Stimulated activated CD4-positive, alpha-beta T cell treated with anti-CD3 and anti-CD28 coated beads, Interleukin-4, amount 100 ng/mL, for 24 hours (primary cell): ENCODE data around the gene CCDC17.

ENCODE experiments used
- DNase-seq: peaks from one replicate; pipeline ENCODE4 v3.0.0-alpha.2; 2020

Gene CCDC17

DNA sequence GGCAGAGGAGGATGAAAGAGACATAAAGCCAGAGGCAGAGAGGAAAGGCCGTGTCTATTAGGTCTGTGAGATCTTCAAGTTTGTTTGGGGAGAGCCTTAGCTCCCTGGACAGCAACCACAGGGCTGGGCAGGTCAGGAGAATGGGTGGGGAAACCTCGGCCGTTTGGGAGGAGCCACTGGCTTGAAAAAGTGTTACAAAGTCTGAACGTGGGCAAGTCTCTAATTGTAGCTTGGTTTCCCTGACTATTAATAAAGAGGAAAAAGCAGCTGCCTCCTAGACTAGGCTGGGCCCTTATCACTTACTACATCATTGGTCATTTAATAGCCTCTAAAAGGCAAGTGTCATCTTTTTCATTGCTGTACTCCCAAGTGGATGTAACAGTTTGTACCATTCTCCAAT, at the start of gene CCDC17:
Gene CCDC17 (minus strand): TSS at position 83 of the 400 bp plus-strand sequence. CDS start 145 bp downstream, outside the sequence.
- no peak for DNase-seq

- no peak for DNase-seq
These were observed 46.2 kb upstream of the CCDC17 start for GRCh38 chr1:45669859-45670655.

DNA sequence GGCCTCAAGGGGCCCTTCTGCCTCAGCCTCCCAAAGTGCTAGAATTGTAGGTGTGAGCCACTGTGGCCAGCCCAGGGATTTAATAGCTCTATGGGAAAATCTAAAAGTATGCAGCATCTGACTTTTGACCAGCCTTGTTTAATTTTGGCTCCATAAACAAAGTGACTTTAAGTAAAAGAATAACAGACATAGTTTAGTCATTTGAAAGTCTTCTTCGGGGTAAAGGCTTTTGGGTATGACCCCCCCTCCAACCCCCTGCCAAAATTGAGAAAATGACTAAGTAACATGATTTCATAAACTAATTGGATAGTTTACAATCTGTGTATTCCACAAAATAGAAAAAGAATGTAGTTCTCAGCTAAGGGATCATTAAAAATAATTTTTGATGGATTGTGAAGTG, 45.5 kb upstream of the CCDC17 start:
- no peak for DNase-seq

- DNase-seq: no peak
These were observed 44.7 kb upstream of the CCDC17 start for GRCh38 chr1:45668526-45668925.

DNA sequence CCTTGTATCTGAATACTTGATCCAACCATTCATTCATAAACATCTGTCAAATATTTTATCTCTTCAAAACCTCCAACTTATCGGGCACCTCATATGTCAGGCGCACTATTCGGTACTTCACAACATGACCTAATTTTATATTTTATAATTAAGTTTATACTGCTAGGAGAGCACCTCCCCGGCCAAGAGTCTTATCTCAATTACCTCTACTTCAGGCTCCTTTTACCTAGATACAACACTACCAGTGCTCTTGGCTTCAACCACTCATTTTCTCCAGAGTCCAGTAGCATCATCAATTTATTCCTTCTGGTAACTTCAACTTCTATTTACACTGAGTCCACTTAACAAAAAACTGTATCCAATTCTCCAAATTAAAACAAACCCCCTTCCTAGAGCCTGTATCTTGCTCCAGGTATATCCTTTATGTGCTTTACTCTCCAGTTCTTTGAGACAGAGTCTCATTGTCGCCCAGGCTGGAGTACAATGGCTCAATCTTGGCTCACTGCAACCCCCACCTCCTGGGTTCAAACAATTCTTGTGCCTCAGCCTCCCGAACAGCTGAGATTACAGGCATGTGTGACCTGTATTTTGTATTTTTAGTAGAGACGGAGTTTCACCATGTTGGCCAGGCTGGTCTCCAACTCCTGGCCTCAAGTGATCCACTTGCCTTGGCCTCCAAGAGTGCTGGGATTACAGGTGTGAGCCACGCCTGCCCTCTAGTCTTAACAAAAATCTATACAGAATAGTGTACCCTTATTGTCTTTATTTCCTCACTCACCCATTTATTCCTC, 43.7 kb upstream of the CCDC17 start:
- no peak for DNase-seq

GRCh38 chr1:45666836-45667235, 43.0 kb upstream of the CCDC17 start:
- no peak for DNase-seq

- DNase-seq: no peak
These were observed 36.5 kb upstream of the CCDC17 start for GRCh38 chr1:45660336-45660735.

DNA sequence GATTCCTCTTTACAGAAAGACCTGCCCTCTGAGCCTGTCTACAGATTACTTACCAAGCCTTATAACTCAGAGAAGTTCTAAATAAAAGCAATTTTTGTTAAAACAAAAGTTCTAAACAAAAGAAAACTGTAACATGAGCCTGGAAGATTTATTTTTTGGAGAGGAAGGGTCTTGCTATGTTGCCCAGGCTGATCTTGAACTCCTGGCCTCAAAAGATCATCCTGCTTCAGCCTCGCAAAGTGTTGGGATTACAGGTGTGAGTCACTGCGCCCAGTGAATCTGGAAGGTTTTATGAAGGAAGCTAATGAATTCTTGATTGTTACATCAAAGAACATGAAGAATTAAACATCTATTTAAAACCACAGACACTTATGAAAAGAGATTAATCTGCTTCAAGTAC, 35.4 kb upstream of the CCDC17 start:
- no peak for DNase-seq

GRCh38 chr1:45658171-45658570, 34.3 kb upstream of the CCDC17 start:
- no peak for DNase-seq

DNA sequence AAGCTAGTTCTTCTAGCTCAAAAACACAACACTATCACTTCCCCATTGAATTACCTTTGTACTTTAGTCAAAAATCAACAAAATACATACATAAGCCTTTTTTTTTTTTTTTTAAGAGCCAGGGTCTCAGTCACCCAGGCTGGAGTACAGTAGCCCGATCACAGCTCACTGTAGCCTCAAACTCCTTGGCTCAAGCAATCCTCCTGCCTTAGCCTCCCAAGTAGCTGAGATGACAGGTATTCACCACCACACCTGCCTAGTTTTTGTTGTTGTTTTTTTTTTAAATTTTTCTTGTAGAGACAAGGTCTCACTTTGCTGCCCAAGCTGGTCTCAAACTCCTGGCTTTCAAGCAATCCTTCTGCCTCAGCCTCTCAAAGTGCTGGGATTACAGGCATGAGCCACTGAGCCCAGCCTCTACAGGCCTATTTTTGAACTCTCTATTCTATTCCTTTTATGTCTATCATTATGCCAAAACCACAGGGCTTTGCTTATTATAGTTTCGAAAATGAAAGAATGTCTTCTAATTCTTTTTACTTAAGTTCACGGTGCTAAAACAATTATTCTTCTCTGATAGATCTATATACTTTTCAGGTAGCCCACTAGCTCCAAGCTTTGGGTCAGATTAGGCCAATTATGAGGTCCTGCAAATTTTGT, 32.8 kb upstream of the CCDC17 start:
- DNase-seq: no peak

DNA sequence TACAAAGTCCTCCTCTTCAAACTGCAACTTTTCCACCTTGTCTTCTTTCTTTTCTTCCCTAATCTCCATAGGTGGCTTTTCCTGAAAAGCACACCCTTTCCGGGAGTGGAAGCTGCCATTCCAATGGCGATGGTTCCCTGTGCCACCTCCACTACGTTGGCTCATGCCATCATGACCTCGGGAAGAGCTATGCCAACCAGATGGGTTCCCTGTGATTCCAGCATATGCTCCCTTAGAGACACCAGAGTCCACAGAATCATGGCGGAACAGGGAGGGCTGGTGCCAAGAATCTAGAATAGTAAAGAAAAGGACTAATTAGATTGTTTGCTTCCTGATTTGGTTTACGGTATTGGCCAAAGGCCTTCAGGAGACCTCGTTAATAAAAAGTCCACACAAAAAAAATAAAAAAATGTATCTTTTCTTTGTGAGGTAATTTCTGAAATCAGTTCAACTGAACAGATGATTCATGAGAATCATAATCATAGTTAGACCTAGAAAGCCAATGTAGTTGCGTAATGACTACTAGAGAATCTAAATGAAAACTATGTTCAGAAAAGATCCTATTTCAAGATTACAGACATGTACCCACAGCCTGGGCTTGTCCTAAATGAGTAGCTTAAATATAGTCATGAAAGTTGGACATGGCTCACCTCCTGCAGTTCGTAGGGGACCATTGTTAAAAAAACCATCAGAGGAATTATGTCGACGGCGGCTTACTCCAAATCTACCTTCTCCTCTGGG, 30.9 kb upstream of the CCDC17 start:
- no peak for DNase-seq

- no peak for DNase-seq
These were observed 23.6 kb upstream of the CCDC17 start for GRCh38 chr1:45647248-45648021.

DNA sequence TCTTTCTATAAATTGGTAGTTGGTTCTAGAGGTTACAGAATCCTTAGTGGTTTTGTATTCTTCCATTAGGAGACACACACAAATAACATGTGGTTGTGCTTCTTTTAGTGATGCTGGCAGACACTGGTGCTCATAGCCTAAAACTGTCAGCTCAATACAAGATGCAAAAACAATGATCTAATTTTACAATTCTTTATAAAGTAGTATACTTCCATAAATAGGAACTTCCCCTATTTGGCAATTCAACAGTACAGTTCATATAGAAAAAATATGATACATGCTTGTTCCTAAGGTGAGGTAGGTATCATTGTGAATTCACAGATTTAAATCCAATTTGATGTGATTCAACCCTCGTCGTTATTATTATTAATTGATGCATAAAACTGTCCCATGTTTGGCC, 20.8 kb upstream of the CCDC17 start:
- DNase-seq: no peak

- DNase-seq: no peak
These were observed 20.1 kb upstream of the CCDC17 start for GRCh38 chr1:45643978-45644377.

DNA sequence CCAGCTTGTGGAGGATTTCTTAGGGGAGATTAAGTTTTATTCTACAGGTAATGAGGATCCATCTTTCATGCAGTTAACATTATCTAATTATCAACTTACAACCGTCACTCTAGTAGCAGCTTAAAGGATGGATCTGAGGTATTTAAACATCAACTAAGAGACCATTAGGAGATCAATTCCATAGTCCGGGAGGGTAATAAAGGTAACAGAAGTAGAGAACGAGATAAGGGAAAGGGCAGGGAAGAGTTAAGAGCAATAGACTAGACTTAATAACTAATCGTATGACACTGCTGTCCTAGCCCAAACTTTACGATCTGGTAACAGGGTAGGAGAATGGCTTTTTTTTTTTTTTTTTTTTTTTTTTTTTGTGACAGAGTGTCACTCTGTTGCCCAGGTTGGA, 19.5 kb upstream of the CCDC17 start:
- DNase-seq: no peak

- DNase-seq: no peak
These were observed 16.4 kb upstream of the CCDC17 start for GRCh38 chr1:45640293-45640692.

GRCh38 chr1:45635211-45635610, 11.4 kb upstream of the CCDC17 start:
- no peak for DNase-seq

- DNase-seq: no peak
These were observed 6.6 kb upstream of the CCDC17 start for GRCh38 chr1:45630429-45630828.

- no peak for DNase-seq
These were observed 5.2 kb upstream of the CCDC17 start for GRCh38 chr1:45629035-45629434.

DNA sequence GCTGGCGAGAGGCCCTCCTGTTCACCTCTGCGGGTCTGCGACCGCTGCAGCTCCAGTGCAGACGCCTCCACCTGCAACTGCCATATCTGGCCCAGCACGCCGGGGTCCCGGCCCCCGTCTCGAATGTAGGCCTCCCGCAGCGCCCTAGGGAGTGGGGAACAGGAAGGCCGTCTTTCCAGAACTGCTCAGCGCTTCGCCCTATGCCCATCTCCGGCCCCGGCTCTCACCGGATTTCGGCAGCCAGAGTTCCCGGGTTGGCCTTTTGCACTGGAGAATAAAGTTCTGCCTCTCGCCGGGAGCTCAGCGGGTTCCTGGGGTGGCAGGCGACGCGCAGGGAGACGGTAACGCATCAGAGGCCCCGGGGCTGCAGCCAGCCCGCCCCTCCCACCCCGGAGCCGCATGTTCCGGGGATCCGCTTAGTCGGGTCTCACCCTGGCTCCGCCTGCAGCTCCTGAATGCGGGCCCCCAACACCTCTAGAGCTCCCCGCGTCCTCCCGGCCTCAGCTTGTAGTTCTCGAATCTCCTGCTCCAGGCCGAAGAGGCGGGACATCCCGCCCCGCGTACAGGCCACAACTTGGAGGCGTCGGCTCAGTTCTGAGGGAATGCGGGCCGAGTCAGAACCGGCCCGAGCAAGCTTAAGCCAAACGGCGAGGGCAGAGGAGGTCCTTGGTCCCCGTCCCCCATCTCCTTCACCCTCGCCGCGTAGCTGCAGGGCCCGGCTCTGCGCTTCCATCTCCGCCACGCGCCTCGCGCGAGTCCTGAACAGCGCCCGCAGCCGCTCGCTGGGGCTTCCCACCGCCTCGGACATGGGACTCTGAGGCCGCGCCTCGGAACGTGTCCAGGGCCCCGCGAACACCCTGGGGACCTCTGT, 1.1 kb downstream of the CCDC17 start:
- DNase-seq: no peak

- DNase-seq: no peak
These were observed 1.8 kb downstream of the CCDC17 start for GRCh38 chr1:45621895-45622523.
